GM18909 (cell line): Measurements from ENCODE around the gene CSNK1A1.

Source experiments
- ATAC-seq: cut with Tn5 transposase; IDR thresholded peaks from one replicate; pipeline ENCODE4 v1.9.1; 2021; ENCODE audit warnings: mild to moderate bottlenecking; ENCODE audit not compliant: unreplicated experiment, poor library complexity

Gene CSNK1A1

GRCh38 chr5:149575131-149575530, 23.9 kb upstream of the CSNK1A1 start:
- ATAC-seq = no peak

DNA sequence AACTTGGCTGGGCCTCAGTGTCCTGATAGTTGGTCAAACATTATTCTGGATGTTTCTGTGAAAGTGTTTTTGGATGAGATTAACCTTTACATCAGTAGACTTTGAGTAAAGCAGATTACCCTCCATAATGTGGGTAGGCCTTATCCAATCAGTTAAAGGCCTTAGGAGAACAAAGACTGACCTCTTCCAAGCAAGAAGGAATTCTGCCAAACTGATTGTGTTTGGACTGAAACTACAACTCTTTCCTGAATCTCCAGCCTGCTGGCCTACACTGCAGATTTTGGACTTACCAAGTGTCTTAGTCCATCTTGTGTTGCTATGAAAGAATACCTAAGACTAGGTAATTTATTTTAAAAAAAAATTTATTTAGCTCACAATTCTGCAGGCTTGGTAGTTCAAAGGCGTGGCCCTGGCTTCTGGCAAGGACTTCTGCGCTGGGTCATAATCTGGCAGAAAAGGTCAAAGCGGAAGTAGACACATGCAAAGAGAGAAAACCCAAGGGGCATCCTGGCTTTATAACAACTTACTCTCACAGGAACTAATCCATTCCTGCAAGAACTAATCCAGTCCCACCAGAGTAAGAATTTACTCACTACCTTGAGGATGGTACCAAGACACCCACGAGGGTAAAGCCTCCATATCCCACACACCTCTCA, 21.5 kb upstream of the CSNK1A1 start:
- no peak for ATAC-seq

DNA sequence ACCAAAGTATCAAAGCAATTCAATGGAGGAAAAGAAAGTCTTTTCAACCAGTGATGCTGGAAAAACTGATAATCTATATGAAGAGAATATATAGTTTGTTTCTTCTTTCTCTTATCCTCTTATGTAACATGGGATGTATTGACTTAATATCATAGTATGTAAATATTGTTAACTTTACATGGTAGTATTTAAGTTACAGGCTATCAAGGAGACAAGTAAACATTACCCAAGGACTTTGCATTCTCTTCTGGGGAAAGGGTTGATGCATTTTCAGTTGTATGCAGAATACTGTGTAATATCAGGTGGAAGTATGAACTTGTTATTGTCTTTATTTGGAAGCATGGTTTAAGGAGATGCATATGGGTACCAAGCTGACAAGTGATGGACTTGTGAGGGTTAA, 20.9 kb upstream of the CSNK1A1 start:
- ATAC-seq = no peak

DNA sequence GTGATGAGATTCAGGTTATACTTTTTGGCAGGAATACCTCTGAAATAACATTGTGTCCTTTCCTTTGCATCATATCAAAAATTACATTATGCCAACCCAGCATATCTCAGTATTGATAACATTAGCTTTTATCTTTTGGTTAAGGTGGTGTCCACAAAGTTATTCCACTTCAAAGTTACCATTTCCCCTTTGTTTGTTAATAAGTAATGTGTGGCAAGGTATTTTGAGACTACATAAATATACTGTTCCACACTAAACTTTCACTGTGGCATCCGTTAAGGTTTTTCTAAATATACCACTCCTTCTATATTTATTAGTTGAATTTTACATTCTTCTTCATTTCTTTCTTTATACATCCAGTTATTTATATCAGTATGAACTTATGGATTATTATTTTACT, 16.0 kb upstream of the CSNK1A1 start:
- peak; percentile 57 for ATAC-seq

DNA sequence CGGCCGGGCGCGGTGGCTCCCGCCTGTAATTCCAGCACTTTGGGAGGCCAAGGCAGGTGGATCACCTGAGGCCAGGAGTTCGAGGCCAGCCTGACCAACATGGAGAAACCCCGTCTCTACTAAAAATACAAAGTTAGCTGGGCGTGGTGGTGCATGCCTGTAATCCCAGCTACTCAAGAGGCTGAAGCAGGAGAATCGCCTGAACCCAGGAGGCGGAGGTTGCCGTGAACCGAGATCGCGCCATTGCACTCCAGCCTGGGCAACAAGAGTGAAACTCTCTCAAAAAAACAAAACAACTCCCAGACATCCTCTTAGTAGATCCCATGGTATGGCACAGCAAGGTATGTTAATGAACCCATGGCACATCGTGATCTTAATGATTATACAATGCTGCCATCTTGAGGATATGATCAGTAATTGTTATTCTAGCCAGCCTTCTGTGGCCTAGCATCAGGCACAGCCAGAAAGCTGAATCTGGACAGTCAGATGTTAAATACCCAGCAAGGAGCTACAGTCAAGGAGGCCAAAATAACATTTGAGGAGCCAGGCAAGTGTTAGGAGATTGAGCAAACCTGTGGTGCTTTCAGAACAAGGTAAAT, 13.4 kb upstream of the CSNK1A1 start:
- ATAC-seq = peak; percentile 86

DNA sequence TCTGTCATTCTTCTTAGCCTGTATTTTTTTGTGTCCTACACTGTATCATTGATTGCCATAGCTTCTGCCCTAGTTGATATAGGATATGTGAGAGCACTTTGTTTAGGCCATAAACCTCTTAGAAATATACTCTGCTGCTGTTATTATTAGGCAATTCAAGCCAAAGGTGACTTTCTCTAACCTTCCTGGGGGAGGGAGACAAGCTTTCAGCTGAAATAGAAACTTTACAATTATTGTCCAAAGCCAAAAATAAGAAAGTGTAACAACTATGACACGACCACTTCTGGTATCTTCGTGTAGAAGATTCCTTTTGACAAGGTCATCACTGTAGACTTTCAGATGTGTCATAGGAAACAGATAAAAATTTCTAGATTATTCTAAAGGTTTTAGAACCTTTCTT, 12.2 kb upstream of the CSNK1A1 start:
- ATAC-seq = no peak

DNA sequence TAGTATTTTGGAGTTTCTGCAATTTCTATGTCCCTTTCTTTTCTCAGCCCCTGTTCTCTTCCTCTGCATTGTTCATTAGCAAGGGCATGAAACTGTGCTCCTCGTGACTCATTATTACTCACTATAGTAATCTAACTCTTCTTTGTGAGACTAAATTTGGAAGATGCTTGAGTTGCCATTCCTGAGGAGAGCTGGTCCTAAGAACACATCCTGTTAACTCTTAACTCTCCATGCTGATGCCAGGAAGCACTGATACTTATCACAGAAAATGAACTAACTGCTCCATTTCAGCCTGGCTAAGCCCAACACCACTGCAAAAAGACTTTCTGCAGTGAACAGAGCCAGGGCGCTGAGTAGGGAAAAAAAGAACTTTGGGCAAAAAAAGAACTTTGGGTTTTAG, 10.6 kb upstream of the CSNK1A1 start:
- ATAC-seq = no peak

DNA sequence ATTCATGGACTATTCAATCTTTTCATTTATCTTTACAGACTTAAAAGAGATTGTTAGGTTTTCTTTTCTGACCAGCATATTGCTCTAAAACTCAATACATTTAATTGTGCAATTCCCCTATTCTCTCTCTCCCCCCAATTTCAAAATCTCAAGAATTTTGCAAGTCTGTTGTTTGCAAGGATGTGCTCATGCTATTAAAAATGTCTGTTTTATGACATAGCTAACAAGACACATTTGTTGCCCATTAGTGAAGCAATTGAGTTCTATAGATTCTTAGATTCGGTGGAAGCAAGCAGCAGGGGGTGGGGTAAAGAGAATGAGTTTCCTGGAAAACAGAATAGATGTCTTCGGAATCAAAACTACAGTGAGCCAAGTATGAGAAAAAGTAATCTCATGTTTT, 8.5 kb upstream of the CSNK1A1 start:
- no peak for ATAC-seq

- no peak for ATAC-seq
Measured at GRCh38 chr5:149552553-149553160, 1.4 kb upstream of the CSNK1A1 start.

- no peak for ATAC-seq
Measured at GRCh38 chr5:149552038-149552494, 827 bp upstream of the CSNK1A1 start.

DNA sequence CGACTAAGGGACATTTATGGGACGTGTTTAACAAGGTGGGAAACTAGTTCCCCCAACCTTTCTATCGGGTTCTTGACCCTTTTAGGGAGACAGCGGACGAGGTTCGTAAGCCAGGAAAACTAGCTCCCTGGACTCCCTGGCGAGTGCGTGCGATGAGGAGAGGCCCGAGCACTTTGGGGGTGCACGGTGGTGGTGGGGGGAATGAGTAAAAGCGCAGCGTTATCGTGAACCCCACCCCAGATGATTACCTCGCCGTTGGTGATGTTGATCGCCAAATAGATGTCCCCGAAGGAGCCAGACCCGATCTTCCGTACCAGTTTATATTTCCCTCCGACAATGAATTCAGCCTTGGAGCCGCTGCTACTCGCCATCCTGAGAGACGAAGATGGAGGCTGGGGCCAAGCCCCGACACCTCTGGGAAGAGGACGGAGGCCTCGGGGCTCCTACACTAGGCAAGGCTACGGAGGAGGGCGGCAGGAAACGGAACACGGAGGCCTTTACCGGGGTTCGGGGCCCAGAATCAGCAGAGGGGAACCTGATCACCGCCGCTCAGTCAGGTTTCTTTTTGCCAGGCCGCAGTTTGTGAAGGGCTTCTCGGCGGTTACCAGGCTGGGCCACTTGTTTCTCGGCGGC, 529 bp downstream of the CSNK1A1 start:
- peak; percentile 2 for ATAC-seq

- no peak for ATAC-seq
Measured at GRCh38 chr5:149550268-149550583, 1.0 kb downstream of the CSNK1A1 start.

GRCh38 chr5:149549461-149550267, 1.6 kb downstream of the CSNK1A1 start:
- ATAC-seq = peak; percentile 39

GRCh38 chr5:149546974-149547373, 4.3 kb downstream of the CSNK1A1 start:
- no peak for ATAC-seq

- no peak for ATAC-seq
Measured at GRCh38 chr5:149545327-149545726, 5.9 kb downstream of the CSNK1A1 start.

GRCh38 chr5:149544028-149544420, 7.2 kb downstream of the CSNK1A1 start:
- ATAC-seq = no peak

- no peak for ATAC-seq
Measured at GRCh38 chr5:149543361-149544027, 7.7 kb downstream of the CSNK1A1 start.

DNA sequence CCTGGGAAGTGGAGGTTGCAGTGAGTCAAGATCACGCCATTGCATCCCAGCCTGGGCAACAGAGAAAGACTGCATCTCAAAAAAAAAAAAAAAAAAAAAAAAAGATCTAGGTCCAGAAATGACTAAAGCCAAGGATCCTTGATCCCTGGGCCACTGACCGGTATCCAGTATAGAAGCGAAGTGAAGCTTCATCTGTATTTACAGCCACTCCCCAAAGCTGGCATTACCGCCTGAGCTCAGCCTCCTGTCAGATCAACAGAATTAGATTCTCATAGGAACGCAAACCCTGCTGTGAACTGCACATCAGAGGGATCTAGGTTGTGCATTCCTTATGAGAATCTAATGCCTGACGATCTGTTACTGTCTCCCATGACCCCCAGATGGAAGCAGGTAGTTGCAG, 9.3 kb downstream of the CSNK1A1 start:
- no peak for ATAC-seq

GRCh38 chr5:149540089-149540488, 11.2 kb downstream of the CSNK1A1 start:
- no peak for ATAC-seq

DNA sequence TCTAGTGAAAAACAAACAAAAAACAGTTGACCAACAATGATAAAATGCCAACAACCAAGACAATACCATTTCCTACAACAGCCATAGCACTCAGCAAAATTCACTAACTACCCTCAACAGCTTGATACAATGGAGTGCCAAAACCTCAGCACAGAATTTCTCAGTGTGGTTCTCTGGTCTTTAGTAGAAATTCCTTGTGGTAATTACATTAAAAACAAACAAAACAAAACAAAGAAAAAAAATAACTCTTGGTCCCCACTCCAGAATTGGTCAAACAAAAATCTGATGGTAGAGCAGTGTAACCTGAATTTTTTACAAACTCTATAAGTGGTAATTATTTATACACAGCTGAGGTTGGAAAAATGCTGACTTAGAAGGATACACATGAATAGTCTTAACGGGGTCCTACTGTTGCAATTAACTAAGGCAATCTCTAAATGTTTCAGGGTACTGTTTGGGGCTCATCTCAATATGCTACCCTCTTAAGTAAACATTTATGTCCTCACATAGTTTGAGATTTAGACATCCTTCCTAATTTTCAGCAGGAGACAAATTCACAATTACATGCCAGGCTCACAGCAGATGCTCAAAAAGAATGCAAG, 13.8 kb downstream of the CSNK1A1 start:
- no peak for ATAC-seq
